ENCODE results near the gene TMEM151A. TPM values are rescaled to one million over a fixed set of nuclear protein-coding genes. Genes with fewer than 3 reads are reported as not detected.

The TMEM151A gene
- total and polyA plus RNA-seq, 2 of the 4 experiments (the other 2 are of a cell fraction) = 0.03 TPM; not detected in 1

- no TSS peak for BruUV-seq (replicated peaks)
- intact Hi-C loops (cut with micrococcal nuclease) = no loop called here
- Histone ChIP-seq H3K4ac (ENCODE audit: low read depth, low read length) (no peak overlapping the region), H2AK5ac (ENCODE audit: low read depth, low read length) (no peak overlapping the region), H3K23ac (ENCODE audit: low read depth, low read length) (no peak overlapping the region), H4K8ac (ENCODE audit: low read depth in 2 of 2, low read length in 2 of 2) (no peak overlapping the region), H2BK120ac (ENCODE audit: low read depth, low read length) (no peak overlapping the region), H3K56ac (ENCODE audit: extremely low read depth, insufficient read depth, low read length) (no peak overlapping the region), H2AFZ (replicated peaks; ENCODE audit: low read length, poor library complexity) (no peak overlapping the region), H3K9me1 (ENCODE audit: insufficient read depth, low read length) (no peaks in the 10 kb centered on the region; the same call in 1 of the 2 replicates), H3K4me2 (ENCODE audit: low read depth, low read length) (no peak overlapping the region), H4K20me1 (ENCODE audit: insufficient read depth, low read length) (peaks cover 19% of the 10 kb centered on the region; the same call in 1 of the 2 replicates), H4K5ac (ENCODE audit: low read depth, low read length) (no peak overlapping the region), H2AK9ac (replicated peaks; ENCODE audit: low read depth, low read length, poor library complexity) (no peak overlapping the region), H2BK5ac (ENCODE audit: low read depth, low read length, poor library complexity, severe bottlenecking) (no peak overlapping the region), H4K91ac (ENCODE audit: insufficient read depth, low read depth, low read length) (no peak overlapping the region), H2BK15ac (ENCODE audit: low read depth, low read length) (no peak overlapping the region), H3K4me1 (ENCODE audit: control insufficient read depth, insufficient read depth, low read length) (peaks cover 4% of the 10 kb centered on the region; the same call in 1 of the 2 replicates), H3K27me3 (ENCODE audit: control insufficient read depth, insufficient read depth, low read length) (no peaks in the 10 kb centered on the region), H3K9ac (ENCODE audit: low read depth, low read length) (no peak overlapping the region), H3K36me3 (ENCODE audit: control insufficient read depth, insufficient read depth, low read length) (peaks cover 43% of the 10 kb centered on the region), H3K14ac (replicated peaks; ENCODE audit: low read depth, low read length) (no peak overlapping the region), H3K27ac (ENCODE audit: insufficient read depth, low read length) (no peak overlapping the region), H3K18ac (ENCODE audit: low read depth, low read length) (no peak overlapping the region), H2BK20ac (ENCODE audit: low read depth, low read length) (no peak overlapping the region), H3K79me1 (ENCODE audit: low read depth in 1 of 2, low read length in 2 of 2) (peaks cover 5 to 44% of the 10 kb centered on the region in 2 experiments; a peak in 3 of 4 replicates), H3K9me3 (ENCODE audit: control insufficient read depth, insufficient read depth, low read length) (no peaks in the 10 kb centered on the region), H3K4me3 (ENCODE audit: insufficient read depth, low read depth, low read length) (no peak overlapping the region)
- no peak for ATAC-seq (ENCODE audit: low read depth)
- dilution Hi-C loops (cut with HindIII; ENCODE audit: low sequenced_read_pairs, unreplicated experiment) = no loop called here
- WGBS, 2 experiments (ENCODE audit: extremely low coverage in 2 of 2, insufficient read length in 1 of 2) = no CpG with 5 or more reads among the region's 12 CpGs
- TF ChIP-seq CTCF (conservative IDR thresholded peaks at IDR 0.05; ENCODE audit: low read depth, low read length) = peak; percentile 37
- TF ChIP-seq ELK1 (IDR thresholded peaks at IDR 0.05; ENCODE audit: borderline replicate concordance, low read depth, low read length) = no peak
- DNase-seq = no peak
- in situ Hi-C loops (cut with MboI; ENCODE audit: low sequenced_read_pairs) = no loop called here
- POLR2A ChIA-PET (ENCODE audit: unreplicated experiment) = no interaction called here
- CTCF ChIA-PET = no interaction called here
Measured at GRCh38 chr11:66264914-66265313, 26.8 kb upstream of the TMEM151A start.

All from IMR-90 (cell line).